ENCODE measurements around the gene NDFIP1.

NDFIP1 gene

DNA sequence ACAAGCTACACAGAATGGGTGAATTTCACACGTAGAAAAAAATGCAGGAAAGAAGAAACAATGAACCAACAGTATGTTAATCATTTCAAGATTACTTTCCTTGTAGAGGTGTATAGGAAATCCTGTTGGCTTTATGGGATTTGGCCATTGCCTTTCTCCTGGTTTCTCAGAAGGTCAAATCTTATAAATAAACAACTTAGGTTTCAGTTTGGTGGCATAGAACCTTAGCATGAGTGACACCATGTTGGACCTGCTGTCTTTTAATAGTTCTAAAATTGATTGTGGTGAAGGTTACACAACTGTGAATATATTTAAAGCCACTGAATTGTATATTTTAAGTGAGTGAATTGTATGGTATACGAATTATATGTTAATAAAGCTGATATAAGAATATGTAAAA lies 16.7 kb upstream of the NDFIP1 start:
- DNase-seq (ENCODE audit: low read depth in 2 of 2) = no peak

DNA sequence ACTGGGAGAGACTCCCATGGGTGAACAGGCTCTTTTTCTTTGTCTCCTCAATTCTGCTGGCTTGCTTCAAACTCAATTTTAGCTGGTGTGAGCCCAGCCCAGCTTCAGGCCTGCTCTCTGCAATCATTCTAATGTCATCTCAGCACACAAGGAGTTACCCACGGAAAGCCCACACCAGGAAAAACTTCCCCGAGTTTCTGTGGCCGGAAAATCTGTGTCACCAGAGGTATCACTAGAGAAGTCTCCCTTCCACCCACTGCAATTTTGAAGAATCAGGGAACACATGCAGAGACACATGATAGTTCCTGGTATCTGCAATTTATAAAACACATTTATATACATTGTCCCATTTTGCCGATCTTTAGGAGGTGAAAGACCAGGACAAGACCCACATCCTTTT lies 13.5 kb upstream of the NDFIP1 start:
- peak; percentile 52 to 58 for DNase-seq (ENCODE audit: low read depth in 2 of 2)

DNA sequence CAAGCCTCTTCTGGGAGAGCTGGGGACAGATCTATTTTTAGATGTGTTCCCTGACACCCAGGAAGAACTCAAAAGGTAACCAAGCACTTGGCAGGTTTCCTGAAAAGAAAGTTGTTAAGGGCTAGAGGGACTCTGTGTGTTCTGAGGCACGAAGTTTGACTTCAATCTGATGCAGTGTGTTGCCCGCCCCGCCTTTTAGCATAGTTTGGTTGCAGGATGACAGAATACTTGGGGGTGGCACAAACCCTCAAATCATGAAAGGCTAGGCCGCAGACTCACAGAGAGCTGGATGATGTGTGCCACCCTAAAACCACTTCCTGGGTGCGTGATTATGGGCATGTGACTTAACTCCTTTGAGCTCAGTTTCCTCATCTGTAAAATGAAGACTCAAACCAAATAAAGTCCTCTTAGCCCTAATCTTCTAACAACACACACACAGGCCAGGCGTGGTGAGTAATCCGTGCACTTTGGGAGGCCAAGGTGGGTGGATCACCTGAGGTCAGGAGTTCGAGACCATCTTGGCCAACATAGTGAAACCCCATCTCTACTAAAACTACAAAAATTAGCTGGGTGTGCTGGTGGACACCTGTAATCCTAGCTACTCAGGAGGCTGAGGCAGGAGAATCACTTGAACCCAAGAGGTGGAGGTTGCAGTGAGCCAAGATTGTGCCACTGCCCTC lies 12.8 kb upstream of the NDFIP1 start:
- DNase-seq (ENCODE audit: low read depth in 2 of 2) = peak; percentile 77 to 79

DNA sequence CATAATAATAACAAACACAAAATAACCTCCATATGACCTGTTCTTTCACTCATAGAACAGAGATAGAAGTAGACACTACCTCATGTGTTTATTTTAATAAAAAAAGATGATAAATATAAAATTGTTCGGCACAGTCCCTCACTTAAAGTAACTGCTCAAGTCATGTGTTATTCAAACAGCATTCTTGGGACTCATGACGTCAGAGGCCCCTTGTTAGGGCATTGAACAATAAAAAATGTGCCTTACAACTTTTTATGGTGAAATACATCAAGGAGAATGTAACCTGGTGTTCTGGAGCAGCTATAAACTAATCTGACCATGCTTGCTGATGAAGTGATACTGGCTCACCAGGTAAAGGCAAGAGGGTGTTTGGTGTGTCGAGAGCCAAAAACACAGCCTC lies 12.2 kb upstream of the NDFIP1 start:
- DNase-seq (ENCODE audit: low read depth in 2 of 2) = no peak

DNA sequence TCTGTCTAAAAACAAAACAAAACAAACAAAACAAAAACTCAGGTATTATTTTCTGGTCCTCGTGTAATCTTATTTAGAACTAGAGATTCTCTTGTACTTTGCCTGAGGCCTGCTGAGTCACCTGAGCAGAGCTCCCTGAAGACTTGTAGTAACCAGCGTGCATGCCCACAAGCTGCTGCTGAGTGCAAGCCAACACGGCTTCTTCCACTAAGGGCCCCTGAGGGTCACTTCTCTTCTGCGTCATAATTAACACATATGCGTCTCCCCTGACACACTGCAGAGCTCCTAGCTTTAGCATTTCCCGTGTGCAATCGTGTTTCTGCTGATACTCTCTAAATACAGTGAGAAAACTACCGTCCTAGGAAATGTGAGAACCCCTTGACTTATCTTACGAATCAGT lies 10.9 kb upstream of the NDFIP1 start:
- DNase-seq (ENCODE audit: low read depth in 2 of 2) = no peak

DNA sequence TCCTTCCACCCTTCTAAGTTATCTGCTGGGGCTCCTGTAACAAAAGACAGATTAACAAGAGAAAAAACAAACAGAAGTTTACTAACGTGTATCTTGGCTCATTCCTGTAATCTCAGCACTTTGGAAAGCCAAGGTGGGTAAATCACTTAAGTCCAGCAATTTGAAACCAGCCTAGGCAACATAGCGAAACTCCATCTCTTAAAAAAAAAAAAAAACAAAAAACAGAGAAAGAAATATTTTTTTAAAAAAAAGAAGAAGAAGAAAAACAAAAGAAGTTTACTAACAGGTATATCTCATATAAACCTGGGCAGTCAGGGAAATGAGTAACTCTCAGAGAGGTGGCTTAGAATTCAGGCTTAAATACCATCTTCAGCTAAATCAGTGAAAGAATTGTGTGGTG lies 10.3 kb upstream of the NDFIP1 start:
- no peak for DNase-seq (ENCODE audit: low read depth in 2 of 2)

DNA sequence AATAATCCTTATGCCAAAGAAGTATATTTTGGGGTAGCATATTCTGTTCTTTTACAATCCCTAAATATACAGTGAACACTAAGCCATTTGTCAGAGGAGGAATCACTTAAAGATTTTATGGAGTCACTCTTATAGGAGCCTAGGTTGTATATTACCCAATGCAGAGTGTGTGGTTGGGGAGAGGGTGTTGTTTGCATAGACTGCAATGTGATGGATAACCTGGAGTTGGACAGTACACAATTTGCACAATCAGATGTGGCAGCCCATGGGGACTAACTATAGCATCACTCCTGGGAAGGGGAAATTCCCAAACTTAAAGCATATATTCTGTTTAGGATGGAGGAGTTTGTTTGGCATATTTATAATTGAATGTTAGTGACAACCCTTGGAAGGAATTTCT lies 9.6 kb upstream of the NDFIP1 start:
- no peak for DNase-seq (ENCODE audit: low read depth in 2 of 2)

DNA sequence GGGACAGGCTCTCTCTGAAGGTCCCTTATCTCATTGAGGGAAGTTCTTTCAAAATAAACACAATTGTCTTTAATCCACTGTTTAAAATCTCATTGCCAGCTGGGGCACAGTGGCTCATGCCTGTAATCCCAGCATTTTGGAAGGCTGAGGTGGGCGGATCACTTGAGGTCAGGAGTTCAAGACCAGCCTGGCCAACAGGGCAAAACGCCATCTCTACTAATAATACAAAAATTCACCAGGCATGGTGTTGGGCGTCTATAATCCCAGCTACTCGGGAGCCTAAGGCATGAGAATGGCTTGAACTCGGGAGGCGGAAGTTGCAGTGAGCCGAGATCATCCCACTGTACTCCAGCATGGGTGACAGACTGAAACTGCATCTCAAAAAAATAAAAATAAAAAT lies 8.3 kb upstream of the NDFIP1 start:
- DNase-seq (ENCODE audit: low read depth in 2 of 2) = no peak

DNA sequence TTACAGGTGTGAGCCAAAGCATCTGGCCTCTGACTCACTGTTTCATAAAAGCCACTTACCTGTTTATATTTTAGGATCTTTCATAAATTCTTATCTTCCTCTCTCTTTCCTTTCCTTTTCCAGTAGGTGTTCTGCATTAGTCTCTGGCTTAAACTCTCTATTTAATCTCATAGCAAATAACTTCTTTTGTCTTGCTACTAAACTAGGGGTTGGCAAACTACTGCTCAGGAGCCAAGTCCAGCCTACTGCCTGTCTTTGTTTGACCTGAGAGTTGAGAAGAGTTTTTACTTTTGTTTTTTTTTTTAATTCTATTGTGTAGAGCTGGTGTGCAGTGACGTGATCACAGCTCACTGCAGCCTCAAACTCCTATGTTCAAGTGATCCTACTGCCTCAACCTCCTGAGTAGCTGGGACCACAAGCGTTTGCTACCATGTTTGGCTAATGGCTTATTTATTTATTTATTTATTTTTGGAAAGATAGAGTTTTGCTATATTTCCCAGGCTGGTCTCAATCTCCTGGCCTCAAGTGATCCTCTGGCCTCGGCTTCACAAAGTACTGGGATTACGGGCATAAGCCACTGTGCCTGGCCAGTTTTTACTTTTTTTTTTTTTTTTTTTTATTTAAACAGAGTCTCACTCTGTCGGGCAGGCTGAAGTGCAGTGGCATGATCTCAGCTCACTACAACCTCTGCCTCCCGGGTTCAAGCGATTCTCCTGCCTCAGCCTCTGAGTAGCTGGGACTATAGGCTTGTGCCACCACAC lies 5.4 kb upstream of the NDFIP1 start:
- no peak for DNase-seq (ENCODE audit: low read depth in 2 of 2)

DNA sequence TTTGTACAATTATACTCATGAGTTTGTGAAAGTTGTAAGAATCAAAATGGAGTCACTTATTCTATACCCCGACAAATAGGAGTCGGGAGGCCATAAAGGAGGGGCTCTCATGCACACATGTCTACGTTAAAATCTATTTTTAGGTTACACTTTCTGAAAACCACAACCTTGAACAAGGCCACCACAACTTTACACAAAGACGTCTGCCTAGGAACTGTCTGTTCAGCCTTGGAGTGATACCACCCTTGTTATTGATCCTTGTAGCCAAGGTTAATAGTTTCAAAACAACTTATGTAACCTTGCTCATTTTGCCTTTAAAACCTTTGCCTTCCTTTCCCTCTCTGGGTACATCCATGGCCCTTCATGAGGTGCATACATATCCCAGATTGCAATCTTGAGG lies 4.1 kb upstream of the NDFIP1 start:
- DNase-seq (ENCODE audit: low read depth in 2 of 2) = no peak

DNA sequence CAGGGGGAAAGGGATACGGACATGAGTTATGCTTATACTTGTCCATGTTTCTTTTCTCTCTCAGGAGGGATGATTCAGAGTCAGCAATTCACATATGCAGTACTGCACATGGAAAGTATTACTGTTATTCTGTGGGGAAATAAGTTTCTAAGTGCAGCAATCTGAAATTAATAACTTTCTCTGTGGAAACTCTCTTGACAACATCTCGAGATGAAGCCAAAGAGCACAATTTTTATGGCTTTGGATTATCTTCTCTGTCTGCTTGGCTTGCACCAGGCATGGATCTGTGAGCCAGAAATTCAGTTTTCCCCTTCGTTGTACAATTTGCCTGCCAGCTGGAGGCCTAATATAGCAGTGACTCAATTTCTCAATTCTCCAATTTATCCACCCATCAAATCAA lies 2.5 kb upstream of the NDFIP1 start:
- DNase-seq (ENCODE audit: low read depth in 2 of 2) = no peak

DNA sequence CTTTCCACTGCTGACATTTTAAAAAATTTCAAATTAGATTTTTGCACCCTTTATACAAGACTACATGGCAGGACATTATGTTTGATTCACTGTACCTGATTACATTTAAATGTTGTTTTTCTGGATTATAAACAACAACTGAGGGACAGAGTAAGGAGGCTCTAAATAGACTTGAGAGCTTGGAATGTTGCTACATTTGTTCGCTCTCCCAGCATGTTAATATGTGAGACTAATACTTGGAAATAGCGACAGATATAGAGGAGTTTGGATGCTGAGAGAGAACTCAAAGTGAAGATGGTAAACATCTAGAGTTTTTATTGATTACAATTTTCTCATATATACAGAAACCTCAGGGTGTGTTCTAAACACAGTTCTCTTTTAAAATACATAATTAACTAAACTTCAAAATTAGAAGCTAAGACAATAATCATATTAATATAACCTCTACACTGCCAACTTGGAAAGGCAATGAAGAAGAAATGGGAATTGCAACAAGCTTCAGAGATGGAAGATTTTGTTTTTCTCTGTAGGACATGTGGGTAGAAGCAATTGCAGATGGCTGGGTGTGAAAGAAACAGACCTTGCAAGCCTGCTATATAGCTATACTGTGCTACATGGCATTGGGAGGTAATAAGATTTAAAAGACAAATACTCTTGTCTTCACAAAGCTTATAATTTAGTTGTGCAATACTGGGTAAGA lies 1.4 kb upstream of the NDFIP1 start:
- no peak for DNase-seq (ENCODE audit: low read depth in 2 of 2)

DNA sequence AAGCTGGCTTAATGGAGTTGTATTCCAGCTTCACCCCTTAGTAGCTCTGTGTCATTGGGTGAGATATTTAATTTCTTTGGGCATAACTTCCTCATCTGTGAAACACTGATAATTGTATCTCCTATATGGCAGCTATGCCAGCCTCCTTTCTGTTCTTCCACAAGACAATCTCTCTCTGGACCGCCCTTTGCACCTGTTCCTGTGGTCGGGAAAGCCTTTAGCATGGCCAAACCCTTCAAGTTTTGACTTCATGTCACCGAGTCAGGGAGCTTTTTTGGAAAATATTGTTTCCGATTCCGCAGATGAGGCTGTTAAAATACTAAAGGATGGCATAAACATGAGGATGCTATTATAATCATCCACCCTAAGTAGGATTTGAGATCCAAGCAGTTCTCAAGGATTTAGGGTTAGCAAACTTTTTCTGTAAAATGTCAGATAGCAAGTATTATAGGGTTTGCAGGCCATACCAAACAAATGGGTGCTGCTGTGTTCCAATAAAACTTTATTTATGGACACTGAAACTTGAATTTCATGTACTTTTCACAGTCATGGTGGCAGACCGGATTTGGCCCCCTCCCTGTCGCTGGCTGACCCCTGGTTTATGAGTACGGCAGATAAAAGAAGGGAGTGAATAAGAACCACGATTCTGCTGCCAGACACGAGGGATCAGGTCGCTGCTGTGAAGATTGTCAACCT lies 695 bp upstream of the NDFIP1 start:
- DNase-seq (ENCODE audit: low read depth in 2 of 2) = no peak

DNA sequence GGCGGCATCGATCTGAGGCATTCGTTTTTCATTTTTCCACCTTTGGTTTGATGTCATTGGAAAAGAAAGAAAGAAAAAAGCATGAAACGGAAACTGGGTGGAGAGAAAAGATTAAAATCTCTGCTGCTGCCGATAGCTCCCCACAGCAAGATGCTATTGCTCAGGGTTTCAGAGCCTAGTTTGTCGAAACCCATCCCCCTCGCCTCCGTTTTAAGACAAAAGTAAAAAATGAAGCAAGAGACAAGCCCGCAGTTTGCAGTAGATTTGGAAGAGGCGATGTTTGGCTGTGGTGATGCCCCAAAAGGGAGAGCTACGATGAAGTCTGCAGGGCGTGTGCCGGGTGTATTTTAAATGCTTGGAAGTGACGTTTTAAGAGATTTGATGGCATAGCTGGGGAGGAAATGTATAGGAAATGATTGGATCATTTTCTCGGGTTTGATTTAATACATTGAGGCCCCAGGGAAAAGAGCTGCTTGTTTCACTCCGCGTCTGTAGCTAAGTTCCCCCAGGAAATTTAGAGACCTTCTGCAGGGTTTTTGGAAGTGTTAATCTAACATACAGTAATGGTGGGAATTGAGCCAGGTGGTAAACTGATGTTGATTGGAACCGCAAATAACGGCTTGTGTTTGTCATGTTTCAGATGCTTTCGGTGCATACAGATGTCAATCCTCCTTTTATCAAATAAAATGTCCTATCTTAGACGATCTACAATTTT lies 909 bp downstream of the NDFIP1 start:
- no peak for DNase-seq (ENCODE audit: low read depth in 2 of 2)

DNA sequence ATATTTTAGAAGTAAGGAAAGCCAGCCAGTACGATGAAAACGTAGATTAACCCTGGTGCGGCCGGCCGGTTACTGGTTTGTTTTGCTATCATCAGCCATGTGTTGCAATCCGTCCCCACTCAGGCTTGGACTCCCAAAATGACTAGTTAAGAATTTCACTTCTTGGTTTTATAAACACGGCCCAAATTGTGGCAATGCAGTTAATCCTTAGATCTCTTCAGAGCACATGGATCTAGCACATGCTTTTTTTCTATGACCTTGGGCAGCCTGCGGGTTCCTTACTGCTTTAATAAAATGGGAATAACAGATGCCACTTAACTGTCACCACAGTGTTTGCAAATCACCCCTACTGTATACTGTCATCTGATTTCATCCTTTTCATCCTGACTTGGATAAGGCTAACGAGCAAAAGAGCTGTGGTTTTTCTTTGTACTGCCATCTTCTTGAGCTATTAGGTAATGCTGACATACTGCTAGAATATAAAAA lies 1.5 kb downstream of the NDFIP1 start:
- DNase-seq (ENCODE audit: low read depth in 2 of 2) = no peak

DNA sequence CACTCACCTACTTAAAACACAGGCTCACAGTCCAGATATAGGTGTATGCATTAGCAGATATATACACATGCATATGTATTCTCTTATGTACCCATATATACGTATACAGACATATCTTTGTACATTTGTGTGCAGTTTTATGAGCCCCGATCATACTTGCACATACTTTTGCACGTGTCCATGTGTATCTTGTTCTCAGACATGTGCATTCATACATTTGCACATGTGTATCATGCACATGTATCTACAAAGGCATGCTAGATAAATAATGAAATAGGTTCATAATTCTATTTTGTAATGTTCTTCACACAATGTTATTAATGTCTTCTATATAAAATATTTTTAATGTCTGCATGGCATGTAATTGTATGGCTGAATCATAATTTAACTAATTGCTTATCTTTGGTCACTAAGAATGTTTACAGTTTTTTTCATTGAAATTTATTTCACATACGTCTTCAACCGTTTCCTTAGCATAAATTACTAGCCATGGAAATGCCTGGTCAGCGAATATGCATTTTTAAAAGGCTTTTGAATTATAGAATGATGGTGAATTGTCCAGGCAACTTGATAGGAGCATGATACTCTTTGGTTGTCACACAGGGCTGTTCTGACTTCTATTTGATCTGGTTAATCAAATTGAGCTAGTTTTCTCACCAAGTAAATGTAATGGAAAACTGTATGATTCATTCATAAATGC lies 2.6 kb downstream of the NDFIP1 start:
- DNase-seq (ENCODE audit: low read depth in 2 of 2) = no peak

DNA sequence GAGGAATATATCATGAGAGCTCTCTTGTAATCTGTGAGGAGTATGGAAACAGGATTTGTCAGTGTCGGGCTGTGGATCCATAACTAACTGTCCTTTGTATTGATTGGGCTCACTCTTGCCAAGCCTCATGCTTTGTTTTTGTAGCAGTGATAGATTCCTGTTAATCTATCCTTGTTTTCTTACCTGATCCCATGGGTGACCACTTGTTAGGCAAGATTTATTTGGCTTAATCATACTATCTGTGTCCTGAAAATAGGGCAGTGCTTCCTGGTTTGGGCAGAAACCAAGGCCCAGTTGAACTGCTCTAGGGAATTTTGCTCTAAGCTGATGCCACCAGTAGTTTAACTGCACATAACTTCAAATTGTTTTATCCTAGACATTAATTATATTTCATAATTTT lies 6.1 kb downstream of the NDFIP1 start:
- DNase-seq (ENCODE audit: low read depth in 2 of 2) = no peak

DNA sequence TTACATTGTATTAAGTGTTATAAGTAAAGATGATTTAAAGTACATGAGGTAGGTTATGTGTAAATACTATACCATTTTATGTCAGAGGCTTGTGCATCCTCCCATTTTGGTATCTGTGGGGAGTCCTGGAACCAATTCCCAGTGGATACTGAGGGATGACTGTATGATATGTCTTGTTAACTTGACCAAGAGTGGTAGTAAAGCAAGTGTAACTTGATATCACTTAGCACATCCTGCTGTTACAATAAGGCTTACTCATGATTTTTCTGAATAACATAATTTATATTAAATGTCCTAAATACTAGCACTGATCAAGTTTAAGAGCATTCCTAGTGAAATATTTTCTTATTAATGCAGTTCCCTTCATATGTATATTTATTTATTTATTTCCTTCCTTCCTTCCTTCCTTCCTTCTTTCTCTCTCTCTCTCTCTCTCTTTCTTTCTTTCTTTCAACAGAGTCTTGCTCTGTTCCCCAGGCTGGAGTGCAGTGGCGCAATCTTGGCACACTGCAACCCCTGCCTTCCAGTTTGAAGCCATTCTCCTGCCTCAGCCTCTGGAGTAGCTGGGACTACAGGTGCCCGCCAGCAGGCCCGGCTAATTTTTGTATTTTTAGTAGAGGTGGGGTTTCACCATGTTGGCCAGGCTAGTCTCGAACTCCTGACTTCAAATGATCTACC lies 7.5 kb downstream of the NDFIP1 start:
- no peak for DNase-seq (ENCODE audit: low read depth in 2 of 2)

DNA sequence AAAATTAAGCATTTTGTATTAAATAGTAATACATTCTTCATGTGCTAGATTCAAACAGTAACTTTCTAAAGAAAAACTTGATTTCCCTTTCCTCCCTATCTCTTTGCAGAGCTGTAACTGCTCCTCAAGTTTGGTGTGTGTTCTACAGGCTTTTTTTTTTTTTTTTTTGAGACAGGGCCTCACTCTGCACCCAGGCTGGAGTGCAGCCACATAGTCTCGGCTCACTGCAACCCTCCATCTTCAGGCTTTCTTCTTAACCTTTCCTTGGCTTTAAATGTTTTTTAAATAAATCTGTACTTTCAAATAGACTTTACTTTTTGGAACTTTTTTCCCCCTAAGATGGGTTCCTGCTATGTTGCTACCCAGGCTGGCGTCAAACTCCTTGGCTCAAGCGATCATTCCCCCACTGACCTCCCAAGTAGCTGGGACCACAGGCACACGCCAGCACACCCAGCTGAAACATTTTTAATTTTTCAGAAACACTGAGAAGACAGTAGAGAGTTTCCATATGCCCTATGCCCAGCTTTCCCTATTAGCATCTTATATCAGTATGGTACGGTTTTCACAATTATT lies 9.1 kb downstream of the NDFIP1 start:
- DNase-seq (ENCODE audit: low read depth in 2 of 2) = no peak

DNA sequence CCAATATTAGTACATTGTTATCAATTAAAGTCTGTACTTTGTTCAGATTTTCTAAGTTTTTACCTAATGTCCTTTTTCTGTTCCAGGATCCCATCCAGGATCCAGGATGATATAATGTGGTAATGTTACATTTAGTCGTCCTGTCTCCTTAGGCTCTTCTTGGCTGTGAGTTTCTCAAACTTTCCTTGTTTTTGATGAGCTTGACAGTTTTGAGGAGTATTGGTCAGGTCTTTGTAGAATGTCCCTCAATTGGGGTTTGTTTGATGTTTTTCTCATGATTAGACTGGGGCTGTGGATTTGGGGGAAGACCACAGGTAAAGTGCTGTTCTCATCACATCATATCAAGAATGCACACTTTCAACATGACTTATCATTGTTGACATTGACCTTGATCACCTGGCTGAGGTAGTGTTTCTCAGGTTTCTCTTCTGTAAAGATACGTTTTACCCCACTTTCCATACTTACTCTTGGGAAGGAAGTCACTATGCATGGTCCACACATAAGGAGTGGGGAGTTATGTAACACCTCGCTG lies 9.6 kb downstream of the NDFIP1 start:
- no peak for DNase-seq (ENCODE audit: low read depth in 2 of 2)

Data from stimulated activated CD8-positive, alpha-beta memory T cell treated with anti-CD3 and anti-CD28 coated beads, Interleukin-15, amount 100 ng/mL, for 48 hours (primary cell).